Measurements from ENCODE around the gene ZMAT5. TPM values are rescaled to one million over a fixed set of nuclear protein-coding genes. Genes with fewer than 3 reads are reported as not detected.

The ZMAT5 gene
- total RNA-seq, 1 donor from 2014 or later: 13.8 TPM

- no peak for DNase-seq
Measured at GRCh38 chr22:29753808-29754657, 12.8 kb downstream of the ZMAT5 start.

GRCh38 chr22:29751669-29752068 lies 15.1 kb downstream of the ZMAT5 start:
- DNase-seq: no peak

GRCh38 chr22:29750559-29751538 lies 16.0 kb downstream of the ZMAT5 start:
- DNase-seq: no peak

GRCh38 chr22:29750029-29750428 lies 16.8 kb downstream of the ZMAT5 start:
- no peak for DNase-seq

- no peak for DNase-seq
Measured at GRCh38 chr22:29748248-29748893, 18.4 kb downstream of the ZMAT5 start.

GRCh38 chr22:29747832-29748231 lies 19.0 kb downstream of the ZMAT5 start:
- no peak for DNase-seq

GRCh38 chr22:29744902-29745301 lies 21.9 kb downstream of the ZMAT5 start:
- DNase-seq: peak; percentile 95

GRCh38 chr22:29742326-29742725 lies 24.5 kb downstream of the ZMAT5 start:
- DNase-seq: no peak

- DNase-seq: no peak
Measured at GRCh38 chr22:29741926-29742325, 24.9 kb downstream of the ZMAT5 start.

GRCh38 chr22:29740216-29740615 lies 26.6 kb downstream of the ZMAT5 start:
- no peak for DNase-seq

GRCh38 chr22:29739346-29739875 lies 27.4 kb downstream of the ZMAT5 start:
- no peak for DNase-seq

- no peak for DNase-seq
Measured at GRCh38 chr22:29738118-29738815, 28.5 kb downstream of the ZMAT5 start.

GRCh38 chr22:29737251-29738117 lies 29.3 kb downstream of the ZMAT5 start:
- DNase-seq: peak; percentile 43

- DNase-seq: no peak
Measured at GRCh38 chr22:29735416-29735815, 31.4 kb downstream of the ZMAT5 start.

- DNase-seq: no peak
Measured at GRCh38 chr22:29734838-29735237, 32.0 kb downstream of the ZMAT5 start.

GRCh38 chr22:29734406-29734805 lies 32.4 kb downstream of the ZMAT5 start:
- DNase-seq: no peak

- DNase-seq: peak; percentile 35
Measured at GRCh38 chr22:29733362-29734201, 33.2 kb downstream of the ZMAT5 start.

- DNase-seq: no peak
Measured at GRCh38 chr22:29732883-29733282, 33.9 kb downstream of the ZMAT5 start.

GRCh38 chr22:29731058-29731850 lies 35.6 kb downstream of the ZMAT5 start:
- no peak for DNase-seq
